H9 (cell line): Measurements from ENCODE around the gene KRTAP5-1. TPM values are rescaled to one million over a fixed set of nuclear protein-coding genes. Genes with fewer than 3 reads are reported as not detected.

ENCODE experiments used
- DNase-seq: peaks from one replicate; pipeline ENCODE4 v3.0.0-alpha.2; 2017
- H2AFZ ChIP-seq: one replicate; pipeline ENCODE4 v1.6.1; 2013; ENCODE audit warnings: mild to moderate bottlenecking, low read length, control low read depth, moderate library complexity
- H2AK5ac ChIP-seq: 2 replicates; pipeline ENCODE4 v1.6.1; 2013; ENCODE audit warnings: low read length, control low read depth, mixed read lengths; ENCODE audit not compliant: insufficient read length
- H2BK120ac ChIP-seq: one replicate; pipeline ENCODE4 v1.6.1; 2013; ENCODE audit warnings: low read depth, mild to moderate bottlenecking, low read length, control low read depth, inconsistent platforms; ENCODE audit not compliant: poor library complexity, severe bottlenecking
- H2BK12ac ChIP-seq: 2 replicates; pipeline ENCODE4 v1.6.1; 2013; ENCODE audit warnings: low read length, control low read depth, mixed read lengths, low read depth; ENCODE audit not compliant: insufficient read length
- H2BK15ac ChIP-seq: 2 replicates; pipeline ENCODE4 v1.6.1; 2013; ENCODE audit warnings: low read depth, low read length, control low read depth
- H2BK20ac ChIP-seq: one replicate; pipeline ENCODE4 v1.6.1; 2013; ENCODE audit warnings: low read depth, mild to moderate bottlenecking, low read length, control low read depth, inconsistent platforms; ENCODE audit not compliant: poor library complexity, severe bottlenecking
- H2BK5ac ChIP-seq: 2 replicates; pipeline ENCODE4 v1.6.1; 2013; ENCODE audit warnings: low read length, control low read depth, mixed read lengths; ENCODE audit not compliant: insufficient read length
- H3K14ac ChIP-seq: 2 replicates; pipeline ENCODE4 v1.6.1; 2013; ENCODE audit warnings: low read length, control low read depth; ENCODE audit not compliant: insufficient read depth
- H3K18ac ChIP-seq: 2 replicates; pipeline ENCODE4 v1.6.1; 2013; ENCODE audit warnings: low read depth, mild to moderate bottlenecking, mixed read lengths, low read length, control low read depth; ENCODE audit not compliant: insufficient read length
- H3K23ac ChIP-seq: 2 replicates; pipeline ENCODE4 v1.6.1; 2013; ENCODE audit warnings: low read length, control low read depth, mixed read lengths, low read depth; ENCODE audit not compliant: insufficient read length
- H3K23me2 ChIP-seq: 2 replicates; pipeline ENCODE4 v1.6.1; 2013; ENCODE audit warnings: low read depth, mild to moderate bottlenecking, mixed read lengths, low read length, control low read depth; ENCODE audit not compliant: insufficient read length, poor library complexity, severe bottlenecking
- H3K27ac ChIP-seq: 2 replicates; pipeline ENCODE4 v1.5.1; 2013; ENCODE audit warnings: low read length, control low read depth, mixed read lengths, low read depth; ENCODE audit not compliant: insufficient read length
- H3K27me3 ChIP-seq: 2 replicates; pipeline ENCODE4 v1.6.1; 2013; ENCODE audit warnings: low read length, control low read depth, inconsistent platforms; ENCODE audit not compliant: insufficient read depth
- H3K4ac ChIP-seq: 2 replicates; pipeline ENCODE4 v1.6.1; 2013; ENCODE audit warnings: low read depth, mild to moderate bottlenecking, control low read depth, inconsistent platforms, low read length, moderate library complexity
- H3K4me1 ChIP-seq: 2 replicates; pipeline ENCODE4 v1.6.1; 2013; ENCODE audit warnings: low read length, control low read depth, inconsistent platforms; ENCODE audit not compliant: insufficient read depth
- H3K4me2 ChIP-seq: 2 replicates; pipeline ENCODE4 v1.6.1; 2013; ENCODE audit warnings: low read length, control low read depth, mixed read lengths; ENCODE audit not compliant: insufficient read length, insufficient read depth
- H3K56ac ChIP-seq: 2 replicates; pipeline ENCODE4 v1.6.1; 2013; ENCODE audit warnings: low read depth, mild to moderate bottlenecking, mixed read lengths, low read length, control low read depth; ENCODE audit not compliant: insufficient read length
- H3K79me1 ChIP-seq: 2 replicates; pipeline ENCODE4 v1.6.1; 2013; ENCODE audit warnings: low read depth, mild to moderate bottlenecking, moderate library complexity, low read length, control low read depth, inconsistent platforms; ENCODE audit not compliant: insufficient read depth, poor library complexity, severe bottlenecking
- H3K79me2 ChIP-seq: 2 replicates; pipeline ENCODE4 v1.6.1; 2013; ENCODE audit warnings: low read length, control low read depth, inconsistent platforms; ENCODE audit not compliant: insufficient read depth
- H3K9ac ChIP-seq: 2 replicates; pipeline ENCODE4 v1.6.1; 2013; ENCODE audit warnings: low read length, control low read depth, mixed read lengths; ENCODE audit not compliant: insufficient read length; ENCODE audit errors: extremely low read depth
- H3K9me3 ChIP-seq: one replicate; pipeline ENCODE4 v1.6.1; 2013; ENCODE audit warnings: low read depth, low read length, inconsistent platforms; ENCODE audit not compliant: control insufficient read depth
- H3T11ph ChIP-seq: one replicate; pipeline ENCODE4 v1.6.1; 2013; ENCODE audit warnings: mild to moderate bottlenecking, low read length, control low read depth, inconsistent platforms
- H4K20me1 ChIP-seq: one replicate; pipeline ENCODE4 v1.6.1; 2013; ENCODE audit not compliant: control insufficient read depth, insufficient read length, insufficient read depth
- H4K5ac ChIP-seq: 2 replicates; pipeline ENCODE4 v1.6.1; 2013; ENCODE audit warnings: low read depth, mild to moderate bottlenecking, mixed read lengths, low read length, control low read depth; ENCODE audit not compliant: insufficient read length
- H4K8ac ChIP-seq: replicated peaks from 2 replicates; pipeline ENCODE4 v1.6.1; 2013; ENCODE audit warnings: low read length, control low read depth, mixed read lengths, low read depth; ENCODE audit not compliant: insufficient read length
- H4K91ac ChIP-seq: 2 replicates; pipeline ENCODE4 v1.6.1; 2013; ENCODE audit warnings: low read depth, mild to moderate bottlenecking, moderate library complexity, mixed read lengths, low read length, control low read depth; ENCODE audit not compliant: insufficient read length
- H3K27ac Mint-ChIP-seq, 3 experiments: 2 replicates in 2 of 3; 3 replicates in 1 of 3; pipeline ENCODE4 v1.8.0; 2020 to 2021; ENCODE audit warnings: mixed read lengths in 3 of 3, mild to moderate bottlenecking in 1 of 3, moderate library complexity in 1 of 3
- H3K27me3 Mint-ChIP-seq: 2 replicates; pipeline ENCODE4 v1.8.0; 2021; ENCODE audit warnings: low read depth, mild to moderate bottlenecking, moderate library complexity, mixed read lengths
- H3K36me3 Mint-ChIP-seq, 3 experiments: 2 replicates in 2 of 3; 3 replicates in 1 of 3; pipeline ENCODE4 v1.8.0; 2020 to 2021; ENCODE audit warnings: low read depth in 3 of 3, mixed read lengths in 3 of 3; ENCODE audit not compliant: insufficient read depth in 1 of 3
- H3K4me1 Mint-ChIP-seq, 2 experiments: 2 replicates each; pipeline ENCODE4 v1.8.0; 2020; ENCODE audit warnings: mixed read lengths in 2 of 2
- H3K4me3 Mint-ChIP-seq, 2 experiments: 2 replicates in 1 of 2; 3 replicates in 1 of 2; pipeline ENCODE4 v1.8.0; 2020 to 2021; ENCODE audit warnings: mild to moderate bottlenecking in 2 of 2, mixed read lengths in 2 of 2, moderate library complexity in 1 of 2
- H3K9me3 Mint-ChIP-seq, 2 experiments: 2 replicates in 1 of 2; 3 replicates in 1 of 2; pipeline ENCODE4 v1.8.0; 2020; ENCODE audit warnings: mild to moderate bottlenecking in 2 of 2, mixed read lengths in 2 of 2, moderate library complexity in 1 of 2
- CTCF ChIP-seq: fragments of 200-600 bp; sonication (generic); conservative IDR thresholded peaks from 3 replicates; pipeline ENCODE4 v1.8.0; 2021; ENCODE audit warnings: antibody characterized with exemption, mild to moderate bottlenecking
- WGBS: extraction: QIAGEN DNeasy Blood & Tissue Kit; methylation state at CpG from one replicate; pipeline ENCODE4 v1.1.7; 2013; ENCODE audit warnings: missing lambda C conversion rate, low lambda C conversion rate, mixed read lengths; ENCODE audit not compliant: insufficient read length; ENCODE audit errors: extremely low coverage; 5-methylcytosine and 5-hydroxymethylcytosine counted together
- total RNA-seq: library from RNA; stranded (reverse); gene quantifications from 2 replicates; pipeline ENCODE4 v1.2.1, GENCODE V29; 2021

The KRTAP5-1 gene
- total RNA-seq, 1 experiment from 2014 or later: not detected

- Histone ChIP-seq H2BK5ac (no peak overlapping the region), H3K23me2 (no peaks in the 10 kb centered on the region), H4K5ac (no peak overlapping the region), H2AFZ (no peak overlapping the region), H3T11ph (no peak overlapping the region), H3K27ac (no peak overlapping the region), H4K8ac (no peak overlapping the region), H3K14ac (no peak overlapping the region), H2BK20ac (no peak overlapping the region), H3K4ac (no peak overlapping the region), H2BK120ac (no peak overlapping the region), H4K20me1 (peaks cover 3% of the 10 kb centered on the region), H2BK15ac (no peak overlapping the region), H2AK5ac (no peak overlapping the region), H3K9ac (no peak overlapping the region), H2BK12ac (no peak overlapping the region), H3K27me3 (no peaks in the 10 kb centered on the region; the same call in 1 of the 2 replicates), H3K18ac (no peak overlapping the region), H3K56ac (no peak overlapping the region), H3K79me1 (peaks cover 3% of the 10 kb centered on the region), H4K91ac (no peak overlapping the region), H3K23ac (no peak overlapping the region), H3K4me2 (no peak overlapping the region), H3K9me3 (no peaks in the 10 kb centered on the region), H3K4me1 (no peaks in the 10 kb centered on the region), H3K79me2 (no peaks in the 10 kb centered on the region)
- no peaks in the 10 kb centered on the region for H3K36me3 Mint-ChIP-seq
- peak overlapping the region in 1 of 3 experiments; percentile 22; a peak in 1 of 7 replicates for H3K27ac Mint-ChIP-seq
- DNase-seq: no peak
- H3K4me3 Mint-ChIP-seq: no peak overlapping the region
- no peaks in the 10 kb centered on the region for H3K9me3 Mint-ChIP-seq
- WGBS: no CpG with 5 or more reads among the region's 16 CpGs
- peaks cover 37% of the 10 kb centered on the region for H3K27me3 Mint-ChIP-seq
- peaks cover 0 to 7% of the 10 kb centered on the region in 2 experiments; a peak in 2 of 4 replicates for H3K4me1 Mint-ChIP-seq
- TF ChIP-seq CTCF: no peak
Measured at GRCh38 chr11:1536065-1536843, 48.8 kb downstream of the KRTAP5-1 start.
